Stromal cell of bone marrow (primary cell): ENCODE measurements around the gene FFAR3.
"Not testable (repeated sequence)": the region's sequence is repeated elsewhere in the genome, so short reads cannot be mapped to it uniquely, and the experiment has no call there.

Source experiments
- DNase-seq: peaks from one replicate; pipeline ENCODE4 v3.0.0-alpha.2; 2012; ENCODE audit warnings: low read depth

FFAR3 gene

GRCh38 chr19:35351411-35352176 is 6.7 kb upstream of the FFAR3 start:
- DNase-seq = no peak

- DNase-seq = no peak
These were observed 6.1 kb upstream of the FFAR3 start for GRCh38 chr19:35352177-35352447.

- peak; percentile 42 for DNase-seq
These were observed 5.6 kb upstream of the FFAR3 start for GRCh38 chr19:35352448-35353304.

GRCh38 chr19:35353635-35354034 is 4.6 kb upstream of the FFAR3 start:
- DNase-seq = no peak

- DNase-seq = no peak
These were observed 3.4 kb upstream of the FFAR3 start for GRCh38 chr19:35354898-35355297.

- DNase-seq = no peak
These were observed 2.3 kb upstream of the FFAR3 start for GRCh38 chr19:35355791-35356460.

GRCh38 chr19:35358834-35359233 is 574 bp downstream of the FFAR3 start:
- not testable (repeated sequence) for DNase-seq

GRCh38 chr19:35359395-35359794 is 1.1 kb downstream of the FFAR3 start:
- not testable (repeated sequence) for DNase-seq

- not testable (repeated sequence) for DNase-seq
These were observed 1.8 kb downstream of the FFAR3 start for GRCh38 chr19:35360081-35360480.

GRCh38 chr19:35360880-35361420 is 2.7 kb downstream of the FFAR3 start:
- no peak for DNase-seq

GRCh38 chr19:35362261-35363000 is 4.2 kb downstream of the FFAR3 start:
- DNase-seq = no peak

GRCh38 chr19:35363001-35363590 is 4.8 kb downstream of the FFAR3 start:
- DNase-seq = no peak

GRCh38 chr19:35363711-35364425 is 5.6 kb downstream of the FFAR3 start:
- DNase-seq = no peak

GRCh38 chr19:35365303-35365702 is 7.0 kb downstream of the FFAR3 start:
- DNase-seq = no peak

- DNase-seq = no peak
These were observed 10.1 kb downstream of the FFAR3 start for GRCh38 chr19:35368378-35368777.

GRCh38 chr19:35369522-35369921 is 11.3 kb downstream of the FFAR3 start:
- DNase-seq = no peak

- no peak for DNase-seq
These were observed 12.5 kb downstream of the FFAR3 start, which contains the start of gene GPR42 for GRCh38 chr19:35370722-35371121. GPR42 (plus strand) TSS chr19:35371068; CDS start chr19:35371360, 292 bp downstream.

GRCh38 chr19:35373492-35373891 is 15.2 kb downstream of the FFAR3 start:
- no peak for DNase-seq

- DNase-seq = not testable (repeated sequence)
These were observed 15.8 kb downstream of the FFAR3 start for GRCh38 chr19:35374031-35374430.

GRCh38 chr19:35375505-35376307 is 17.4 kb downstream of the FFAR3 start:
- no peak for DNase-seq
